OCI-M1 (cell line): ENCODE measurements around the gene GMPPB.

Experiments used
- DNase-seq: peaks from one replicate; lab custom pipeline; 2025; lab: John Stamatoyannopoulos, UW

The GMPPB gene

GRCh38 chr3:49729966-49730609, 6.3 kb upstream of the GMPPB start:
- no peak for DNase-seq

GRCh38 chr3:49727924-49728361, 4.2 kb upstream of the GMPPB start:
- DNase-seq: no peak

- DNase-seq: no peak
Measured at GRCh38 chr3:49727154-49727923, 3.6 kb upstream of the GMPPB start.

GRCh38 chr3:49725906-49726681, 2.3 kb upstream of the GMPPB start:
- DNase-seq: no peak

- DNase-seq: no peak
Measured at GRCh38 chr3:49724586-49724985, 835 bp upstream of the GMPPB start.

GRCh38 chr3:49723296-49723627, 489 bp downstream of the GMPPB start:
- peak; percentile 34 for DNase-seq

GRCh38 chr3:49722896-49723295, 855 bp downstream of the GMPPB start:
- no peak for DNase-seq

GRCh38 chr3:49721896-49722781, 1.6 kb downstream of the GMPPB start:
- DNase-seq: no peak

- DNase-seq: no peak
Measured at GRCh38 chr3:49721596-49721895, 2.2 kb downstream of the GMPPB start.

GRCh38 chr3:49720855-49721595, 2.7 kb downstream of the GMPPB start:
- no peak for DNase-seq

GRCh38 chr3:49719214-49719884, 4.4 kb downstream of the GMPPB start, which contains the start of gene AMIGO3:
Gene AMIGO3 (minus strand): TSS chr3:49719684. CDS start chr3:49719465, 219 bp downstream.
- peak; percentile 85 for DNase-seq

- DNase-seq: no peak
Measured at GRCh38 chr3:49718858-49719213, 4.9 kb downstream of the GMPPB start.

- no peak for DNase-seq
Measured at GRCh38 chr3:49717959-49718857, 5.5 kb downstream of the GMPPB start.

- no peak for DNase-seq
Measured at GRCh38 chr3:49717211-49717958, 6.4 kb downstream of the GMPPB start.

GRCh38 chr3:49716691-49717210, 7.0 kb downstream of the GMPPB start:
- DNase-seq: no peak

GRCh38 chr3:49716169-49716568, 7.6 kb downstream of the GMPPB start:
- no peak for DNase-seq

GRCh38 chr3:49715611-49716121, 8.1 kb downstream of the GMPPB start:
- no peak for DNase-seq

- DNase-seq: no peak
Measured at GRCh38 chr3:49714728-49715550, 8.8 kb downstream of the GMPPB start.
